HG03103 (cell line): ENCODE measurements around the gene BRCA1.
"Not testable (repeated sequence)": the region's sequence is repeated elsewhere in the genome, so short reads cannot be mapped to it uniquely, and the experiment has no call there.

Experiments used
- ATAC-seq: cut with Tn5 transposase; IDR thresholded peaks from one replicate; pipeline ENCODE4 v1.9.1; 2021; ENCODE audit warnings: low read depth; ENCODE audit not compliant: unreplicated experiment

The BRCA1 gene

GRCh38 chr17:43070257-43070656 lies 54.9 kb downstream of the BRCA1 start:
- ATAC-seq = no peak

- ATAC-seq = no peak
Measured at GRCh38 chr17:43069368-43069898, 55.7 kb downstream of the BRCA1 start.

GRCh38 chr17:43068570-43069367 lies 56.4 kb downstream of the BRCA1 start:
- no peak for ATAC-seq

GRCh38 chr17:43062984-43063638 lies 62.1 kb downstream of the BRCA1 start:
- no peak for ATAC-seq

GRCh38 chr17:43056051-43056450 lies 69.1 kb downstream of the BRCA1 start:
- no peak for ATAC-seq

DNA sequence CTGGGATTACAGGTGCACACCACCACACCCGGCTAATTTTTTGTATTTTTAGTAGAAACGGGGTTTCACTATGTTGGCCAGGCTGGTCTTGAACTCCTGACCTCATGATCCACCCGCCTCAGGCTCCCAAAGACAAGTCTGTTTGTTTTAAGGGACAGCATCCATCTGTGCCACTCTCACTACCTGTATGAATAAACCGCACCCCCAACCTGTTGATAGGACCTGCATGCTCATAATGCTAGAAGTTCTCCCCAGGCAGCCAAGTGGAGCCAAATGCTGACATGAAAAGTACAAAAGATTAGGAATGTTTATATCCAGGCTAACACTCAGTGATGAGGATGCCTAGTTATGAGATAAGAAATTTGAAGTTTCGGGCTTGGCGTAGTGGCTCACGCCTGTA lies 72.2 kb downstream of the BRCA1 start:
- ATAC-seq = not testable (repeated sequence)

DNA sequence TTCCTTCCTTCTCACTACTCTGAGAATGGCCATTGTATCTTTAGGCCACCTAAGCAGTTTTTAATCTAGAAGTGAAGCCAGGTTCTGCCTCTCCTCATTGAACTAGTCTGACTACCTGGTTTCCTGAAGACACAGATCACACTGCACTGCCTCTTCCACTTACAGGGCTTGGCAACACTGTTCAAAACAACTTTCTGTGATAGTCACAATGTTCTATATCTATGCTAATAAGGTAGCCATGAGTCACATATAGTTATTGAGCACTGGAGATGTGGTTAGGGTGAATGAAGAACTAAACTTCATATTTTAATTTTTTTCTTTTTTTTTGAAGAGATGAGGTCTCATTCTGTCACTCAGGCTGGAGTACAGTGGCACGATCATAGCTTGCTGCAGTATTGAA lies 73.2 kb downstream of the BRCA1 start:
- ATAC-seq = no peak

DNA sequence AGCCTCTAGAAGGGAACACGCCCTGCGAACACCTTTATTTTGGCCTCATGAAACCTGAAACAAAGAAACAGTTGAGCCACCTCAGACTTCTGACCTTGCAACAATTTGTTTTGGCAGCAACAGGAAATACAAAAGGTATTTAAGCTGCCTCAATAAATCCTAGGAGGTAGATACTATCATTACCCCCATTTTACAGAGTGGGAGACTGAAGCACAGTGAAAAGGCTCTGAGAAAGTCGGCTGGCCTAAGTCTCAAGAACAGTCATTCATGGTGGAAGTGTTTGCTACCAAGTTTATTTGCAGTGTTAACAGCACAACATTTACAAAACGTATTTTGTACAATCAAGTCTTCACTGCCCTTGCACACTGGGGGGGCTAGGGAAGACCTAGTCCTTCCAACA lies 81.1 kb downstream of the BRCA1 start:
- ATAC-seq = no peak

GRCh38 chr17:43043307-43043706 lies 81.9 kb downstream of the BRCA1 start:
- no peak for ATAC-seq

DNA sequence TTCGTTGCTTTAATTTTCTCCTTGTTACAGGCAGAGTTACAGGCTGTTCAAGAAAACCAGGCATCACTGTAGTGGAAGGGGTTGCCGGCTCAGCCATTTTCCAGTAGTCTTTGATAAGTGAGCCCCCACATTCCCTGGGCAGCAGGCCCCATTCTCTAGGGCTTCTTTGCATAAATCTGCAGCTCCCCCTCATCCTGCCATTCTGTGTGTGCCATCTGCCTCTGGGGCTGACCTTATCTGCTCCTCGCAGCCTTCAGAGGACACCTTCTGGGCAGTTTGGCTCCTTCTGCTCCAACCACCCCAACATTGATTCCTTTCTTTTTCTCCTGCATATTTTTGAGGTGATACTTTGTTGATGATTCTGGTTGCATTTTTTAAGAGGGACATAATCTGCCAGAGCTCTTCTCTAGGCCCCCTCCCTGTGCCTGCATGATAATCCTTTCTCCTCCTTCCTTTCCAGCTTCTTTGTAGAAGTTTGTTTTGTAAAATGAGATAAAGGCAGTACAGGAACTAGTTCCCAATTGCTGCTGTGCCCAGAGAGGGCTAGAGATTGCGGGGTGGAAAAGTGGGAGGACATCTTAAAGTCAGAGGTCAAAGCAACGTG lies 83.0 kb downstream of the BRCA1 start:
- ATAC-seq = no peak

DNA sequence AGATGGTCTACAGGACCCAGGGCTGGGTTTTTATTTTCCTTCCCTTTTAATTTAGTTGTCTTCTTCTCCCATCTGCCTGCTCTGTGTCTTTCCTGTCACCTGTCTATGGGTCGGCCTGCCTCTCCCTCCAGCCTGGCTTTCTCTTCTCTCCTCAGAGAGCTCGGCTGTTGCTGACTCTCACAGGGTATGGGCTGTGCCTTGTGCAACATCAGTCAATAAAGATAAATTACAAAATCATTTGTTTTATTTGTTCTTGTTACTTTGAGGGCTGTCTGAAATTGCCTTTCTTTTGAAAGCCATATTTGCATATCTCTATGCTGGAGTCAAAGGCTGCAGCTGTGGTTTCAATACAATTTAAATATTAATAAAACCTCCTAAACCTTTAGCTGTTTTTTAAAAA lies 84.5 kb downstream of the BRCA1 start:
- no peak for ATAC-seq

DNA sequence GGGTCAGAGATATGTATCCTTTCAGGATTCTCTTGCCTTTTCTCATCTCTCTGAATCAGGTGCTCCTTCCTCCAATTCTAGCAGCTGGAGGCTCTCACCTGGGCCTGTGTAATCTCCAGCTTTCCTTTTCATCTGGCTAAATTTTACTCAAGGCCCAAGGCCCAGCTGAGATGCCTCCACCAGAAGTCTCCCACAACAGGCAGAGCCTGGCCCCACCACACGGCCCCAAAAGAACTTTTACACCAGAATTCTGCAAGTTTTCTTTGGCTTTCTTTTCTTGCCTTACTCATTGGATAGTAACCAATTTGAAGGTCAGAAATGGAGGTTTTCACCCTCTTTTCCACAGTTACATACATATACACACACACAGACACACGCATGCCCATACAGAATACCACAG lies 85.5 kb downstream of the BRCA1 start:
- no peak for ATAC-seq

GRCh38 chr17:43034894-43035293 lies 90.3 kb downstream of the BRCA1 start:
- ATAC-seq = no peak

DNA sequence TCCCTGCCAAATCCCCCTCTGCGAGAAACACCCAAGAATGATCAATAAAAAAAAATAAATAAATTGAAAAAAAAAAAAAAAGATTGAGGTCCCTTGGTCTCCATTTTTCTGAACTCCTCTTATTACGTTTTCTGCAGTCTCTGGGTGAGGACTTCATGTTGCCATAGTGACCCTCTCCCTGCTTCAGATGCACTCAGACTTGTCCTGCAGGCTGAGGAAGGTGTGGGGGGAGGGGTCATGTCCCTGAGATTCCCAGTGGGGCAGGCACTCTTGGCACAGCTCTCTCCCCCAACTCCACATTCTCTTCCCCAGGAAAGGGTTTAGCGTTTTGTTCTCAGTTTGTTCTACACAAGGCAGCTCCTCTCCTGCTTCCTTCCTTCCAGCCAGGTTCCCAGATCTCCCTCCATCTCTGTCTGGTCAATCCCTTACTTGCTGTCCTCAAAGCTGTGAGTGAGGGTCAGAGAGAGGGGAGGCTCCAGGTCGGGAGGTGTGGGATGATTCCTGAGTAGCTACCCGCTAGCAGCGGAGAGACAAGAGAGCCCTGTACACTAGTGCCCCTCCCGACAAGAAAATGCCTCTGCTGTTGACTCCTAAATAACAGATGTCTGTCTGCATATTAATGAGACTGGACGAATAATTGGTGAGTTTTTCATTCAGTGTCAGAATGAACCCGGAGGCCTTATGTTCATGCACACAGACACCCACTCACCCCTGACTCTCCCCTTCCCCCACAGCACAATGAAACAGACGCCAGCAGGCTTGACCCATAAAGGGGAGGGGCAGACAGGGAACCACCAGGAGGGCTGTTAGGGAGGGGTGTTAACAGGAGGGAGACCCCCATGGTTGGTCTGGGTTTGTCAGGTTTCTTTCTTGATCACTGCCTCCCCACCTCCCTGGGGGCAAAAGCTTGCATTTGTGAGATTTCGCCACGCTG lies 90.9 kb downstream of the BRCA1 start:
- ATAC-seq = no peak

GRCh38 chr17:43031666-43032065 lies 93.5 kb downstream of the BRCA1 start:
- no peak for ATAC-seq

- no peak for ATAC-seq
Measured at GRCh38 chr17:43030137-43030767, 94.9 kb downstream of the BRCA1 start.

DNA sequence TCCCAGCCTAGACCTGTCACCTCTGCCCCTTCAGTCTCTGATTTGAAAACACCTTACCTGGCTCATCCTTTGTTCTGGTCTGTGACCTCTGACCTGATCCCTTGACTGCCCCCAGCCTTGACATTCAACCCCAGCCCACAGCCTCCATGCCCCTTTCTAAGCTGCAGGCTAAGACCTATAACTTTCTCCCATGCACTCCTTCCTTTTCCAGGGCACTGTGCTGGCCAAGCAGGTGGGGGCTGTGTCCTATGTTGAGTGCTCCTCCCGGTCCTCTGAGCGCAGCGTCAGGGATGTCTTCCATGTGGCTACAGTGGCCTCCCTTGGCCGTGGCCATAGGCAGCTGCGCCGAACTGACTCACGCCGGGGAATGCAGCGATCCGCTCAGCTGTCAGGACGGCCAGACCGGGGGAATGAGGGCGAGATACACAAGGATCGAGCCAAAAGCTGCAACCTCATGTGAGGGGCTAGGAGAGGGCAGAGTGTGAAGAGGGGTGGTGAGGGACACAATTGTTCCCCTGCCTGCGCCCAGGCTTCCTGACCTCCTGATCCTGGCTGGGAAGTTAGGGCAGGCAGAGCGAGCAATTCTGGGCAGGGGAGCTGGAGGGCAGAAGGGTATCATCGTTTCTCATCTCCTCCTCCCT lies 96.8 kb downstream of the BRCA1 start:
- ATAC-seq = no peak

DNA sequence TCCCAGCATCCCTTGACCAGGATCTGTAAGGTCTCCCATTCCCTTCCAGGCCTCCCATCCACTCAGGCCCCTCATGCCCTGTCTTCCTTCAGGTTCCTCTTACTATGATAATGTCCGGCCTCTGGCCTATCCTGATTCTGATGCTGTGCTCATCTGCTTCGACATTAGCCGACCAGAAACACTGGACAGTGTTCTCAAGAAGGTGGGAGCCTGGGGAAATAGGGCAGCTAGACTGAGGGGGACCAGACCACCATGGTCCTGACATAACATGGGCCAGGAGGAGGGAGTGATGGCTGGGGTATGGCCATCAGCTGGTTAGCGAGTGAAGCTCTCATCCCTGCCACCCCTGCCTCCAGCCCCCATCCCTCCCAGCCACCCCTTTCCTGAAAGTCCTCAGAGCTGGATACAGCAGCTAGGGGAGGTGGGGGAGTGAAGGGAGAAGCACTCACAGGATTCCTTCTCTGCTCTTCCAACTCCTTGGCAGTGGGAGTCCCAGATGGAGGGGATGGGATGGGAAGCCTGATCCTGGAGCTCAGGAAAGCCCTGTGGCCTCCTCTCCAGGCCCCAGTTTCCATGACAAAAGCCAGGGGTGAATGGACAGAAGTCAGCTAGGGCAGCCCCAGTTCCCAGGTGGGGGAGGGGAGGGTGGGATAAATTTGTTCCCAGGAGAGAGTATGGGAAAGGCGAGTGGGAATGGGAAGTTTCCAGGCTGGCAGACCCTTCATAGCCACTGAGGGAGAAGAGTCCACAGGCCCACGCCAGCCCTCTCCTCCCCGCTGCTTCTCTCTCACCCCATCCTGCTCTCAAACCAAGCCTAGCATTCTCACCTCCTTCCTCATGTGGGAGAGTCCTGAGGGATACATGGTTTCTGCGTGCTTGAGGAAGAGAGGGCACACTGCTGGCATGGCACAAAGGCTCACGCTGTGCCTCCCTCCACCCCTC lies 97.8 kb downstream of the BRCA1 start:
- ATAC-seq = no peak
